ENCODE results near the gene DTNBP1.

DNA sequence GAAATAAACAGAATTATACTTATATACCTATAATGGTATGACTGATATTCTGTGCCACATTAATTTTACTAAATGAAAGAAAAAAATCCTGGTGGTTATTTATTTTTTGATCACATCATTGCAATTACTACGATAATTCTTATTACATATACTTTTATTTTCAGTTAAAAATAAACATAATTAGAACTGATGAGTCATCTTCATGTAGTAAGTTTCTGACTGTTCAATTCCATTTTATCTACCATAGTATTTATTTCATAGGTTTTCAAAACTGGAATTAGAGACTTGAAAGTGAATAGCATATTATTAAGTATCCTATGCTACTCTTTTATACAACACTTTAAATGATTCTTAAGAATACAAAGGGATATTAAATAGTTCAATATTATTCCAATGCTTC is 80.3 kb downstream of the DTNBP1 start:
- TF ChIP-seq, protein P1, sequence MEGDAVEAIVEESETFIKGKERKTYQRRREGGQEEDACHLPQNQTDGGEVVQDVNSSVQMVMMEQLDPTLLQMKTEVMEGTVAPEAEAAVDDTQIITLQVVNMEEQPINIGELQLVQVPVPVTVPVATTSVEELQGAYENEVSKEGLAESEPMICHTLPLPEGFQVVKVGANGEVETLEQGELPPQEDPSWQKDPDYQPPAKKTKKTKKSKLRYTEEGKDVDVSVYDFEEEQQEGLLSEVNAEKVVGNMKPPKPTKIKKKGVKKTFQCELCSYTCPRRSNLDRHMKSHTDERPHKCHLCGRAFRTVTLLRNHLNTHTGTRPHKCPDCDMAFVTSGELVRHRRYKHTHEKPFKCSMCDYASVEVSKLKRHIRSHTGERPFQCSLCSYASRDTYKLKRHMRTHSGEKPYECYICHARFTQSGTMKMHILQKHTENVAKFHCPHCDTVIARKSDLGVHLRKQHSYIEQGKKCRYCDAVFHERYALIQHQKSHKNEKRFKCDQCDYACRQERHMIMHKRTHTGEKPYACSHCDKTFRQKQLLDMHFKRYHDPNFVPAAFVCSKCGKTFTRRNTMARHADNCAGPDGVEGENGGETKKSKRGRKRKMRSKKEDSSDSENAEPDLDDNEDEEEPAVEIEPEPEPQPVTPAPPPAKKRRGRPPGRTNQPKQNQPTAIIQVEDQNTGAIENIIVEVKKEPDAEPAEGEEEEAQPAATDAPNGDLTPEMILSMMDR (IDR thresholded peaks at IDR 0.05; ENCODE audit: low read depth, low read length, missing input control) = no peak
- TF ChIP-seq, protein P2, sequence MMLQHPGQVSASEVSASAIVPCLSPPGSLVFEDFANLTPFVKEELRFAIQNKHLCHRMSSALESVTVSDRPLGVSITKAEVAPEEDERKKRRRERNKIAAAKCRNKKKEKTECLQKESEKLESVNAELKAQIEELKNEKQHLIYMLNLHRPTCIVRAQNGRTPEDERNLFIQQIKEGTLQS (IDR thresholded peaks at IDR 0.05) = no peak
- TF ChIP-seq FOXA1 (IDR thresholded peaks at IDR 0.05) (no peak), JUND (IDR thresholded peaks at IDR 0.05) (no peak), MAX (IDR thresholded peaks at IDR 0.05) (no peak), RXRA (IDR thresholded peaks at IDR 0.05) (no peak)

Measured in liver (tissue), 3 donors.